Activated CD8-positive, alpha-beta memory T cell treated with anti-CD3 and anti-CD28 coated beads for 24 hours (primary cell): Measurements from ENCODE around the gene NRAP.
"Not testable (repeated sequence)": the region's sequence is repeated elsewhere in the genome, so short reads cannot be mapped to it uniquely, and the experiment has no call there.

Source experiments
- DNase-seq: peaks from one replicate; pipeline ENCODE4 v3.0.0-alpha.2; 2020

The NRAP gene

GRCh38 chr10:113681533-113682470, 18.0 kb upstream of the NRAP start:
- no peak for DNase-seq

- DNase-seq: peak; percentile 75
Observed at GRCh38 chr10:113680190-113681111, 16.6 kb upstream of the NRAP start.

GRCh38 chr10:113679463-113680189, 15.8 kb upstream of the NRAP start, which contains the start of gene CASP7:
TSS of gene CASP7 (plus strand) at chr10:113679912. CDS start at chr10:113697494, 17,582 bp downstream.
- DNase-seq: peak; percentile 89

- no peak for DNase-seq
Observed at GRCh38 chr10:113666682-113667252, 2.9 kb upstream of the NRAP start.

- DNase-seq: no peak
Observed at GRCh38 chr10:113665806-113666354, 2.0 kb upstream of the NRAP start.

GRCh38 chr10:113665352-113665751, 1.5 kb upstream of the NRAP start:
- no peak for DNase-seq

- no peak for DNase-seq
Observed at GRCh38 chr10:113663142-113663541, 699 bp downstream of the NRAP start.

GRCh38 chr10:113661332-113661731, 2.5 kb downstream of the NRAP start:
- DNase-seq: no peak

- no peak for DNase-seq
Observed at GRCh38 chr10:113657544-113657943, 6.3 kb downstream of the NRAP start.

- DNase-seq: no peak
Observed at GRCh38 chr10:113656896-113657295, 6.9 kb downstream of the NRAP start.

- DNase-seq: not testable (repeated sequence)
Observed at GRCh38 chr10:113652456-113652855, 11.4 kb downstream of the NRAP start.

- no peak for DNase-seq
Observed at GRCh38 chr10:113651898-113652297, 11.9 kb downstream of the NRAP start.

GRCh38 chr10:113651021-113651420, 12.8 kb downstream of the NRAP start:
- DNase-seq: no peak

GRCh38 chr10:113650172-113650571, 13.7 kb downstream of the NRAP start:
- no peak for DNase-seq

GRCh38 chr10:113648478-113648877, 15.4 kb downstream of the NRAP start:
- no peak for DNase-seq

GRCh38 chr10:113647812-113648211, 16.0 kb downstream of the NRAP start:
- DNase-seq: no peak

- DNase-seq: no peak
Observed at GRCh38 chr10:113646336-113647201, 17.3 kb downstream of the NRAP start.

- no peak for DNase-seq
Observed at GRCh38 chr10:113644185-113645120, 19.4 kb downstream of the NRAP start.

- DNase-seq: no peak
Observed at GRCh38 chr10:113643183-113643582, 20.7 kb downstream of the NRAP start.

- DNase-seq: no peak
Observed at GRCh38 chr10:113641702-113642101, 22.1 kb downstream of the NRAP start.
